Kidney (tissue), 14 donors: ENCODE data around the gene GPR18. TPM values are rescaled to one million over a fixed set of nuclear protein-coding genes. Genes with fewer than 3 reads are reported as not detected.

Experiments used
- DNase-seq, 5 donors: peaks; one replicate each; pipeline ENCODE4 v3.0.0-alpha.2; 2013 to 2020
- FAIRE-seq: peaks from 2 replicates; lab custom pipeline; 2012; peaks lifted over from hg19 to GRCh38; lab: Jason Lieb, UNC
- H3K27ac ChIP-seq, 2 donors: one replicate each; pipeline ENCODE4 v1.7.0; 2013; ENCODE audit warnings: low read depth in 2 of 2, low read length in 2 of 2, inconsistent platforms in 1 of 2
- H3K27me3 ChIP-seq: one replicate; pipeline ENCODE4 v1.7.1; 2013; ENCODE audit warnings: low read length, inconsistent platforms; ENCODE audit not compliant: control insufficient read depth, insufficient read depth
- H3K36me3 ChIP-seq, 3 donors: one replicate each; pipeline versions ENCODE4 v1.7.0 to v1.7.1; 2013; ENCODE audit warnings: low read length in 3 of 3, control low read depth in 1 of 3, inconsistent platforms in 1 of 3; ENCODE audit not compliant: insufficient read depth in 3 of 3, control insufficient read depth in 2 of 3
- H3K4me1 ChIP-seq, 3 donors: one replicate each; pipeline versions ENCODE4 v1.7.0 to v1.7.1; 2013; ENCODE audit warnings: low read length in 3 of 3, inconsistent platforms in 1 of 3, low read depth in 1 of 3; ENCODE audit not compliant: control insufficient read depth in 2 of 3, insufficient read depth in 2 of 3
- H3K4me3 ChIP-seq, 3 donors: one replicate each; pipeline versions ENCODE4 v1.7.0 to v1.8.1; 2013; ENCODE audit warnings: low read length in 3 of 3, control low read depth in 1 of 3, inconsistent platforms in 1 of 3
- H3K9ac ChIP-seq, 3 donors: one replicate each; pipeline versions ENCODE4 v1.7.0 to v1.7.1; 2013; ENCODE audit warnings: low read length in 3 of 3, control low read depth in 1 of 3, inconsistent platforms in 1 of 3
- H3K9me3 ChIP-seq, 3 donors: one replicate each; pipeline versions ENCODE4 v1.7.0 to v1.7.1; 2013; ENCODE audit warnings: low read length in 3 of 3, control low read depth in 1 of 3, inconsistent platforms in 1 of 3; ENCODE audit not compliant: control insufficient read depth in 2 of 3, insufficient read depth in 1 of 3
- intact Hi-C: fragments of 100-400 bp; cut with DNase I; formaldehyde crosslinking; loops from one replicate; pipeline ENCODE4 v1.11.1; 2022
- polyA plus RNA-seq: library from polyadenylated mRNA; stranded (reverse); fragments of 350-450 nt; fragmentation: Illumina TruSeq; extraction: RNeasy Lipid Tissue Mini Kit (QIAGEN cat#74804); gene quantifications from one replicate; pipeline ENCODE4 v1.2.3, GENCODE V29; 2014; ENCODE audit warnings: low read depth, low replicate concordance; ENCODE audit not compliant: insufficient read depth
- total RNA-seq: library from RNA; stranded (reverse); fragmentation: NEBNext Ultra II Directional; extraction: Animal tissue kit (Norgen Biotek cat#: 25700); gene quantifications from one replicate; pipeline ENCODE4 v1.2.1, GENCODE V29; 2021
- TF ChIP-seq, protein P1 (sequence below): IDR thresholded peaks from 3 replicates; pipeline ENCODE4 v1.5.1; 2012; ENCODE audit warnings: mild to moderate bottlenecking, moderate library complexity, borderline replicate concordance; ENCODE audit not compliant: insufficient read depth; ENCODE audit errors: extremely low read depth
- donor health status: control.
- donor health status: control.
- donor health status: control.
- donor health status: control.
- donor health status: control.
- donor health status: DM: yes; HTN: yes; CAD: no.
- donor health status: Normal renal cell carcinoma (clear cell type).

GPR18 gene
- total and polyA plus RNA-seq, 2 donors from 2014 or later = 0.88 TPM; not detected in 1

- DNase-seq = no peak
- intact Hi-C loops = no loop called here
These were observed 50.7 kb downstream of the GPR18 start for GRCh38 chr13:99207511-99207910.

DNA sequence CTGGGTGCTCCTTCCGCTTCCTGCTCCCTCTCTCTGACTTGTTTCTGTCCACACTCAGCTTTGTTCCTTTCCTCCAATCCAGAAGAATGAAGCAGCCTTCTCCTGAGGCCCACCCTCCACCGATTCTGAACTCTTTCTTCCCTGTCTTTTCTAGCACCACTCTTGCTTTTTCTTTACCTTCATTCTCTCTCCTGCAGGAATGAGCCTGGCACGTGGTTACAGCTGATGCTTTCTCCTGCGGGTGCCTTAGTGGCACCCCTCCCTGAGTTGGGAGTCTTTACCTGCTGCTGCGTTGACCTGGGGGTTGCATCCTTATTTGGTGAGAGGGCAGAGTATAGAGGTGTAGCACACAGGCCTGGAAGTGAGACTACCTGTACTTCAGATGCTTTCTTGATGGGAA is 51.3 kb downstream of the GPR18 start:
- Histone ChIP-seq H3K27ac (no peak overlapping the region), H3K27me3 (no peaks in the 10 kb centered on the region), H3K9ac (no peak overlapping the region), H3K9me3 (no peaks in the 10 kb centered on the region), H3K4me3 (no peak overlapping the region), H3K36me3 (no peaks in the 10 kb centered on the region), H3K4me1 (peaks cover 0 to 16% (median 8%) of the 10 kb centered on the region in 3 donors)
- no peak for FAIRE-seq
- intact Hi-C loops = no loop called here
- TF ChIP-seq, protein P1, sequence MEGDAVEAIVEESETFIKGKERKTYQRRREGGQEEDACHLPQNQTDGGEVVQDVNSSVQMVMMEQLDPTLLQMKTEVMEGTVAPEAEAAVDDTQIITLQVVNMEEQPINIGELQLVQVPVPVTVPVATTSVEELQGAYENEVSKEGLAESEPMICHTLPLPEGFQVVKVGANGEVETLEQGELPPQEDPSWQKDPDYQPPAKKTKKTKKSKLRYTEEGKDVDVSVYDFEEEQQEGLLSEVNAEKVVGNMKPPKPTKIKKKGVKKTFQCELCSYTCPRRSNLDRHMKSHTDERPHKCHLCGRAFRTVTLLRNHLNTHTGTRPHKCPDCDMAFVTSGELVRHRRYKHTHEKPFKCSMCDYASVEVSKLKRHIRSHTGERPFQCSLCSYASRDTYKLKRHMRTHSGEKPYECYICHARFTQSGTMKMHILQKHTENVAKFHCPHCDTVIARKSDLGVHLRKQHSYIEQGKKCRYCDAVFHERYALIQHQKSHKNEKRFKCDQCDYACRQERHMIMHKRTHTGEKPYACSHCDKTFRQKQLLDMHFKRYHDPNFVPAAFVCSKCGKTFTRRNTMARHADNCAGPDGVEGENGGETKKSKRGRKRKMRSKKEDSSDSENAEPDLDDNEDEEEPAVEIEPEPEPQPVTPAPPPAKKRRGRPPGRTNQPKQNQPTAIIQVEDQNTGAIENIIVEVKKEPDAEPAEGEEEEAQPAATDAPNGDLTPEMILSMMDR = no peak
- peak in 1 of 5 donors; percentile 3 for DNase-seq

More at GRCh38 chr13:99207511-99207910, 50.7 kb downstream of the GPR18 start:
- Histone ChIP-seq H3K27me3 (no peaks in the 10 kb centered on the region), H3K9me3 (no peaks in the 10 kb centered on the region), H3K4me3 (no peak overlapping the region), H3K36me3 (no peaks in the 10 kb centered on the region), H3K27ac (no peak overlapping the region), H3K9ac (no peak overlapping the region), H3K4me1 (peaks cover 0 to 15% (median 2%) of the 10 kb centered on the region in 3 donors)
- TF ChIP-seq, protein P1 = no peak
- FAIRE-seq = no peak

DNA sequence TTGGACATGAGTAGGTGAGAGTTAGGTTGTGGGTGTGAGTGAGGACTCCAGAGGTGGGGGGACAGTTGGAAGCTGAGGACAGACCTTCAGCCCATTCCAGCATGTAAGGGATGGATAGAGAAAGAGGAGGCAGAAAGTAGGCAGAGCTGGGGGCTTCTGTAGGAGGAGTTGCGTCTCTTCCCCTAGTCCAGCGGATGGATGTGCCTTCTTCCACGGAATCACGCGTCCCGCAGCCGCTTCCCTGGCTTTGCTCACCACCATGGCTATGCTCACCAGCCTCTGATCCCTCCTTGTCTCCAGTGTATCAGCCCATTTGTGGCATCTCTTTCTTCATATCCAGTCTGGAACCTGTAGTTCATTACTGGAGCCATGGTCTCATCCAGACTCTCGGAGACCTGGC is 52.0 kb downstream of the GPR18 start:
- intact Hi-C loops = no loop called here
- no peak overlapping the region for H3K9ac ChIP-seq
- H3K27ac ChIP-seq = no peak overlapping the region
- H3K4me3 ChIP-seq = no peak overlapping the region
- H3K4me1 ChIP-seq = peaks cover 0 to 16% (median 8%) of the 10 kb centered on the region in 3 donors
- DNase-seq (peak in 1 of 5 donors; percentile 6), FAIRE-seq (no peak)
- H3K27me3 ChIP-seq = no peaks in the 10 kb centered on the region
- no peaks in the 10 kb centered on the region for H3K9me3 ChIP-seq
- TF ChIP-seq, protein P1 = no peak
- no peaks in the 10 kb centered on the region for H3K36me3 ChIP-seq
